Measurements from ENCODE around the gene PIERCE2. TPM values are rescaled to one million over a fixed set of nuclear protein-coding genes. Genes with fewer than 3 reads are reported as not detected.
"Not testable (repeated sequence)": the region's sequence is repeated elsewhere in the genome, so short reads cannot be mapped to it uniquely, and the experiment has no call there.

PIERCE2 gene
- total RNA-seq, 1 experiment from 2014 or later = 3.5 TPM

- H3K4me3 Mint-ChIP-seq (ENCODE audit: unreplicated experiment) = peak overlapping the region; percentile 25
- DNase-seq (ENCODE audit: unreplicated experiment) = peak; percentile 10
- H3K27ac Mint-ChIP-seq (ENCODE audit: low read depth, unreplicated experiment) = peak overlapping the region; percentile 85
- BruUV-seq (replicated peaks) = no TSS peak
- H3K36me3 Mint-ChIP-seq (ENCODE audit: insufficient read depth, unreplicated experiment) = no peaks in the 10 kb centered on the region
- H3K4me1 Mint-ChIP-seq (ENCODE audit: insufficient read depth, unreplicated experiment) = peaks cover 29% of the 10 kb centered on the region
- ChIA-PET CTCF (interaction anchor here (1.2 kb wide), 1 partner anchor 106 kb away, joined by 3 read pairs; no protein-coding TSS in a partner anchor), POLR2A (interaction anchor here (0.6 to 2.3 kb wide), 2 partner anchors 13 to 85 kb away, joined by 3 to 13 read pairs; partner anchors contain the start of genes PIGB and PIGBOS1)
- no peak for TF ChIP-seq CTCF (IDR thresholded peaks at IDR 0.05; ENCODE audit: unreplicated experiment)
- no peaks in the 10 kb centered on the region for H3K9me3 Mint-ChIP-seq (ENCODE audit: unreplicated experiment)
- H3K27me3 Mint-ChIP-seq (ENCODE audit: insufficient read depth, unreplicated experiment) = no peaks in the 10 kb centered on the region
- intact Hi-C loops (cut with micrococcal nuclease) = no loop called here
Observed at GRCh38 chr15:55403531-55403930, 4.8 kb upstream of the PIERCE2 start.

GRCh38 chr15:55407498-55408011 lies 740 bp upstream of the PIERCE2 start:
- DNase-seq (ENCODE audit: unreplicated experiment) = no peak
- intact Hi-C loops (cut with micrococcal nuclease) = loop anchor here (1.0 to 2.0 kb wide), 4 partner anchors 19 to 190 kb away; partner anchors contain the start of genes PIGB, PIGBOS1 and RAB27A
- POLR2A ChIA-PET = interaction anchor here (0.6 to 2.6 kb wide), 18 partner anchors 9 to 736 kb away, joined by 3 to 18 read pairs (median 5); partner anchors contain the start of genes PIGB, PIGBOS1 and RSL24D1
- Mint-ChIP-seq H3K27ac (ENCODE audit: low read depth, unreplicated experiment) (peak overlapping the region; percentile 86), H3K9me3 (ENCODE audit: unreplicated experiment) (no peaks in the 10 kb centered on the region), H3K4me1 (ENCODE audit: insufficient read depth, unreplicated experiment) (peaks cover 19% of the 10 kb centered on the region), H3K4me3 (ENCODE audit: unreplicated experiment) (peak overlapping the region; percentile 82), H3K36me3 (ENCODE audit: insufficient read depth, unreplicated experiment) (no peaks in the 10 kb centered on the region), H3K27me3 (ENCODE audit: insufficient read depth, unreplicated experiment) (no peaks in the 10 kb centered on the region)
- TSS peak; percentile 65 for BruUV-seq (replicated peaks)
- TF ChIP-seq CTCF (IDR thresholded peaks at IDR 0.05; ENCODE audit: unreplicated experiment) = no peak
- CTCF ChIA-PET = interaction anchor here (0.5 to 4.1 kb wide), 23 partner anchors 11 to 769 kb away, joined by 3 to 24 read pairs (median 5); partner anchors contain the start of genes PIGB and PIGBOS1

GRCh38 chr15:55408976-55409375 lies 681 bp downstream of the PIERCE2 start:
- DNase-seq (ENCODE audit: unreplicated experiment); BruUV-seq (replicated peaks); H3K36me3 Mint-ChIP-seq (ENCODE audit: insufficient read depth, unreplicated experiment); H3K4me1 Mint-ChIP-seq (ENCODE audit: insufficient read depth, unreplicated experiment); H3K9me3 Mint-ChIP-seq (ENCODE audit: unreplicated experiment); H3K27me3 Mint-ChIP-seq (ENCODE audit: insufficient read depth, unreplicated experiment): not testable (repeated sequence)
- H3K27ac Mint-ChIP-seq (ENCODE audit: low read depth, unreplicated experiment) = peak overlapping the region; percentile 86
- CTCF ChIA-PET = interaction anchor here (0.6 to 4.1 kb wide), 19 partner anchors 15 to 506 kb away, joined by 3 to 24 read pairs (median 5); partner anchors contain the start of genes PIGB and PIGBOS1
- H3K4me3 Mint-ChIP-seq (ENCODE audit: unreplicated experiment) = peak overlapping the region; percentile 82
- POLR2A ChIA-PET = interaction anchor here (0.6 to 2.5 kb wide), 18 partner anchors 8 to 584 kb away, joined by 3 to 18 read pairs (median 5); partner anchors contain the start of genes NEDD4, PIGB, PIGBOS1 and RSL24D1
- intact Hi-C loops (cut with micrococcal nuclease) = loop anchor here (1.0 to 2.0 kb wide), 4 partner anchors 20 to 192 kb away; partner anchors contain the start of genes PIGB, PIGBOS1 and RAB27A

- DNase-seq (ENCODE audit: unreplicated experiment); H3K4me3 Mint-ChIP-seq (ENCODE audit: unreplicated experiment); H3K4me1 Mint-ChIP-seq (ENCODE audit: insufficient read depth, unreplicated experiment); intact Hi-C loops (cut with micrococcal nuclease); H3K27ac Mint-ChIP-seq (ENCODE audit: low read depth, unreplicated experiment); BruUV-seq (replicated peaks); H3K9me3 Mint-ChIP-seq (ENCODE audit: unreplicated experiment); H3K36me3 Mint-ChIP-seq (ENCODE audit: insufficient read depth, unreplicated experiment); POLR2A ChIA-PET; H3K27me3 Mint-ChIP-seq (ENCODE audit: insufficient read depth, unreplicated experiment): not testable (repeated sequence)
- CTCF ChIA-PET = interaction anchor here (0.5 to 0.9 kb wide), 3 partner anchors 18 to 383 kb away, joined by 3 to 6 read pairs (median 3); no protein-coding TSS in a partner anchor
Observed at GRCh38 chr15:55417678-55418077, 9.4 kb downstream of the PIERCE2 start.
